HepG2 (cell line): Measurements from ENCODE around the gene METTL23. TPM values are rescaled to one million over a fixed set of nuclear protein-coding genes. Genes with fewer than 3 reads are reported as not detected.

Experiments
- ATAC-seq: fragments of 200-7000 bp; cut with Tn5 transposase; 3 replicates; pipeline ENCODE4 v1.9.1; 2020; ENCODE audit warnings: mild to moderate bottlenecking, moderate library complexity
- BruUV-seq: library from RNA; stranded (reverse); fragments of 400-500 nt; replicated peaks from 2 replicates; lab custom pipeline; 2021; lab: Mats Ljungman, UMichigan
- CTCF ChIA-PET: fragments of 300-600 bp; formaldehyde crosslinking; extraction: SDS; loops from one replicate; lab custom pipeline; 2021; ENCODE audit warnings: low total read pairs, inconsistent platforms, low intra/inter-chr PET ratio; lab: Yijun Ruan, JAX
- POLR2A ChIA-PET: fragments of 350-600 bp; sonication (Branson Sonifier 250); formaldehyde crosslinking; loops from one replicate; lab custom pipeline; 2020; ENCODE audit warnings: antibody characterized with exemption, inconsistent platforms; lab: Yijun Ruan, JAX
- DNase-seq: peaks from one replicate; pipeline ENCODE4 v3.0.0-alpha.2; 2015; ENCODE audit warnings: low spot score
- FAIRE-seq: peaks from 3 replicates; lab custom pipeline; 2011; peaks lifted over from hg19 to GRCh38; lab: Jason Lieb, UNC
- H2AFZ ChIP-seq: one replicate; pipeline ENCODE4 v1.6.1; 2011; ENCODE audit warnings: low read length, inconsistent platforms
- H3K27ac ChIP-seq: fragments of 300-600 bp; 3 replicates; pipeline ENCODE4 v1.8.0; 2011; ENCODE audit warnings: mixed run types, mild to moderate bottlenecking, mixed read lengths, low read length, inconsistent platforms; ENCODE audit not compliant: insufficient read depth; ENCODE audit errors: extremely low read length
- H3K27me3 ChIP-seq, 2 experiments: fragments of 200-600 bp in 1 of 2; 2 replicates in 1 of 2; 3 replicates in 1 of 2; pipeline versions ENCODE4 v1.6.0 to v1.8.0; 2011; ENCODE audit warnings: low read length in 2 of 2, mild to moderate bottlenecking in 2 of 2, moderate library complexity in 2 of 2, inconsistent platforms in 1 of 2; ENCODE audit not compliant: insufficient read depth in 2 of 2, control insufficient read depth in 1 of 2
- H3K36me3 ChIP-seq, 2 experiments: fragments of 200-600 bp in 1 of 2; replicated peaks in 1 of 2; 2 replicates in 1 of 2; 3 replicates in 1 of 2; pipeline versions ENCODE4 v1.5.1 to v1.8.0; 2011; ENCODE audit warnings: low read length in 2 of 2, inconsistent platforms in 1 of 2; ENCODE audit not compliant: insufficient read depth in 2 of 2, control insufficient read depth in 1 of 2
- H3K4me1 ChIP-seq: 2 replicates; pipeline ENCODE4 v1.5.1; 2012; ENCODE audit warnings: low read length, inconsistent platforms; ENCODE audit not compliant: insufficient read depth
- H3K4me2 ChIP-seq: 2 replicates; pipeline ENCODE4 v1.6.0; 2011; ENCODE audit warnings: low read depth, low read length, inconsistent platforms
- H3K4me3 ChIP-seq, 3 experiments: fragments of 200-600 bp in 1 of 3; sonication (generic), shearing (Covaris generic) in 1 of 3; replicated peaks in 1 of 3; 2 replicates each; pipeline ENCODE4 v1.5.1; 2011 to 2016; ENCODE audit warnings: low read length in 3 of 3, inconsistent platforms in 2 of 3, low read depth in 2 of 3, mild to moderate bottlenecking in 2 of 3, control low read depth in 1 of 3, mixed read lengths in 1 of 3; ENCODE audit not compliant: insufficient read depth in 1 of 3
- H3K79me2 ChIP-seq: one replicate; pipeline ENCODE4 v1.6.1; 2011; ENCODE audit warnings: low read length, inconsistent platforms; ENCODE audit not compliant: insufficient read depth
- H3K9ac ChIP-seq: 2 replicates; pipeline ENCODE4 v1.6.0; 2011; ENCODE audit warnings: mild to moderate bottlenecking, low read depth, low read length, inconsistent platforms; ENCODE audit not compliant: insufficient read depth
- H3K9me3 ChIP-seq: 2 replicates; pipeline ENCODE4 v1.5.1; 2012; ENCODE audit warnings: mild to moderate bottlenecking, low read length
- H4K20me1 ChIP-seq: 2 replicates; pipeline ENCODE4 v1.6.0; 2011; ENCODE audit warnings: inconsistent platforms, mild to moderate bottlenecking, low read length, moderate library complexity; ENCODE audit not compliant: insufficient read depth
- CBFB ChIP-seq: sonication (generic); formaldehyde crosslinking; IDR thresholded peaks from 2 replicates; pipeline ENCODE4 v1.4.0; 2020; ENCODE audit warnings: missing genetic modification reagents
- DNMT3B ChIP-seq: conservative IDR thresholded peaks from 2 replicates; pipeline ENCODE4 v1.6.1; 2016; ENCODE audit warnings: missing biosample characterization, control low read depth
- EP300 ChIP-seq, 3 experiments: sonication (generic) in 1 of 3; formaldehyde crosslinking in 1 of 3; IDR thresholded peaks; 2 replicates each; pipeline versions ENCODE4 v1.5.1 to v1.6.1; 2011 to 2020; ENCODE audit warnings: low read depth in 2 of 3, low read length in 2 of 3, borderline replicate concordance in 1 of 3, improper control_type of control experiment in 1 of 3, mild to moderate bottlenecking in 1 of 3, missing genetic modification reagents in 1 of 3, moderate library complexity in 1 of 3
- FLYWCH1 ChIP-seq: sonication (generic); formaldehyde crosslinking; IDR thresholded peaks from 2 replicates; pipeline ENCODE4 v1.8.1; 2023; ENCODE audit warnings: mild to moderate bottlenecking, missing genetic modification reagents
- FOXJ3 ChIP-seq: sonication (generic); formaldehyde crosslinking; IDR thresholded peaks from 2 replicates; pipeline ENCODE4 v1.4.0; 2020; ENCODE audit warnings: missing genetic modification reagents, mild to moderate bottlenecking, borderline replicate concordance
- MAZ ChIP-seq, 2 experiments: sonication (generic) in 1 of 2; formaldehyde crosslinking in 1 of 2; IDR thresholded peaks; 2 replicates each; pipeline versions ENCODE4 v1.5.0 to v1.6.1; 2012 to 2020; ENCODE audit warnings: low read depth in 2 of 2, mild to moderate bottlenecking in 2 of 2, borderline replicate concordance in 1 of 2, improper control_type of control experiment in 1 of 2, low read length in 1 of 2, missing genetic modification reagents in 1 of 2, moderate library complexity in 1 of 2
- MED1 ChIP-seq: sonication (generic); formaldehyde crosslinking; IDR thresholded peaks from 2 replicates; pipeline ENCODE4 v1.4.0; 2020; ENCODE audit warnings: missing genetic modification reagents
- NFYC ChIP-seq: IDR thresholded peaks from 2 replicates; pipeline ENCODE4 v1.6.1; 2016; ENCODE audit warnings: missing genetic modification reagents, missing compliant biosample characterization
- NRL ChIP-seq: sonication (generic); formaldehyde crosslinking; IDR thresholded peaks from 2 replicates; pipeline ENCODE4 v1.5.0; 2020; ENCODE audit warnings: missing genetic modification reagents, mild to moderate bottlenecking, moderate library complexity, borderline replicate concordance
- RNF2 ChIP-seq: fragments of 450-650 bp; conservative IDR thresholded peaks from 2 replicates; pipeline ENCODE4 v1.6.1; 2016; ENCODE audit warnings: low read depth
- TCF12 ChIP-seq, 2 experiments: fragments of 450-650 bp in 1 of 2; sonication (generic) in 1 of 2; formaldehyde crosslinking in 1 of 2; IDR thresholded peaks; 2 replicates each; pipeline versions ENCODE4 v1.6.1 to v1.8.0; 2017 to 2022; ENCODE audit warnings: antibody characterized with exemption in 1 of 2, mild to moderate bottlenecking in 1 of 2, missing genetic modification reagents in 1 of 2, moderate library complexity in 1 of 2
- ZBTB42 ChIP-seq: sonication (generic); formaldehyde crosslinking; IDR thresholded peaks from 2 replicates; pipeline ENCODE4 v1.5.0; 2020; ENCODE audit warnings: mild to moderate bottlenecking, missing genetic modification reagents
- ZC3H4 ChIP-seq: sonication (generic); formaldehyde crosslinking; IDR thresholded peaks from 2 replicates; pipeline ENCODE4 v1.4.0; 2020; ENCODE audit warnings: missing genetic modification reagents, borderline replicate concordance
- ZFP37 ChIP-seq: sonication (generic); formaldehyde crosslinking; IDR thresholded peaks from 2 replicates; pipeline ENCODE4 v1.4.0; 2020; ENCODE audit warnings: missing genetic modification reagents, borderline replicate concordance
- ZFX ChIP-seq: sonication (generic); formaldehyde crosslinking; IDR thresholded peaks from 2 replicates; pipeline ENCODE4 v1.4.0; 2020; ENCODE audit warnings: mild to moderate bottlenecking, low read depth, missing genetic modification reagents, moderate library complexity
- ZNF761 ChIP-seq: sonication (generic); formaldehyde crosslinking; conservative IDR thresholded peaks from 2 replicates; pipeline ENCODE4 v1.4.0; 2020; ENCODE audit warnings: mild to moderate bottlenecking, missing genetic modification reagents
- WGBS: methylation state at CpG from one replicate; pipeline ENCODE4 v1.1.6; 2017; ENCODE audit warnings: low lambda C conversion rate; 5-methylcytosine and 5-hydroxymethylcytosine counted together
- in situ Hi-C: cut with HindIII; loops from 2 replicates; pipeline ENCODE4 v1.10.0; 2017; ENCODE audit warnings: low pct_unique_long_range_greater_than_20kb; ENCODE audit not compliant: extremely low pct_ligation_motif_present
- intact Hi-C: fragments of 100-400 bp; cut with micrococcal nuclease; formaldehyde crosslinking; loops from one replicate; pipeline ENCODE4 v1.10.0; 2022; ENCODE audit not compliant: unreplicated experiment
- polyA plus RNA-seq, 8 experiments: library from polyadenylated mRNA; depleted of rRNA in 3 of 8; stranded (reverse) in 7 of 8; unstranded in 1 of 8; fragments of >200 nt; fragmentation: Illumina TruSeq in 4 of 8; extraction: Trizol in 4 of 8; gene quantifications; 2 replicates each; pipeline versions ENCODE4 v1.2.1 to v1.2.3, GENCODE V29; 2011 to 2016; ENCODE audit warnings: low read depth in 4 of 8, missing spikeins in 1 of 8, mixed read lengths in 1 of 8; ENCODE audit not compliant: insufficient read depth in 1 of 8
- total RNA-seq, 5 experiments: library from RNA; depleted of rRNA; stranded (reverse); fragments of >200 nt; fragmentation: Illumina TruSeq; extraction: Trizol; gene quantifications; 2 replicates each; pipeline ENCODE4 v1.2.3, GENCODE V29; 2016; ENCODE audit warnings: low read depth in 1 of 5

The METTL23 gene
- total and polyA plus RNA-seq, 2 of the 13 experiments (the other 11 are each of a cell fraction or from before 2014, with no cell fraction given) = 39.9 to 104 TPM

- Histone ChIP-seq H3K4me1 (peaks cover 44% of the 10 kb centered on the region), H4K20me1 (peaks cover 34% of the 10 kb centered on the region), H3K36me3 (peaks cover 11 to 40% of the 10 kb centered on the region in 2 experiments), H3K9me3 (no peaks in the 10 kb centered on the region), H3K4me3 (peak within 1 kb of the TSS; percentile 93 to 100 (median 100)), H2AFZ (no peak within 1 kb of the TSS), H3K79me2 (peaks cover 58% of the 10 kb centered on the region), H3K27ac (peak within 1 kb of the TSS; percentile 97), H3K4me2 (peak within 1 kb of the TSS; percentile 88), H3K27me3 (peaks cover 0 to 3% of the 10 kb centered on the region in 2 experiments; a peak in 1 of 5 replicates), H3K9ac (peak within 1 kb of the TSS; percentile 100)
- BruUV-seq = no TSS peak
- intact Hi-C loops = no loop called here
- POLR2A ChIA-PET = interaction anchor here (0.6 to 4.1 kb wide), 13 partner anchors 8 to 1865 kb away, joined by 3 to 71 read pairs (median 7); partner anchors contain the start of genes JMJD6, METTL23, MXRA7 and SEC14L1
- no peak for FAIRE-seq
- DNase-seq = peak; percentile 90
- in situ Hi-C loops = no loop called here
- CTCF ChIA-PET = no interaction called here
- peak; percentile 86 for ATAC-seq
- WGBS = under 1% methylated on average over 41 of the region's 57 CpGs
- no peak for TF ChIP-seq TCF12 (IDR thresholded peaks at IDR 0.05)
- TF ChIP-seq TCF12 (CRISPR knock-in tag; IDR thresholded peaks at IDR 0.05) = no peak; the same call in 1 of the 2 replicates
- 0 out of 2 replicates have a peak, but pooled peaks have one; percentile 77 for TF ChIP-seq FLYWCH1 (CRISPR knock-in tag)
- no peak for TF ChIP-seq ZBTB42 (CRISPR knock-in tag)
- TF ChIP-seq MED1 (CRISPR knock-in tag) = peak; percentile 42
- peak; percentile 51; the same call in 1 of the 2 replicates for TF ChIP-seq ZFX (CRISPR knock-in tag)
- TF ChIP-seq FOXJ3 (CRISPR knock-in tag) = no peak
- peak; percentile 45; the same call in 1 of the 2 replicates for TF ChIP-seq CBFB (CRISPR knock-in tag)
- no peak for TF ChIP-seq ZC3H4
- no peak for TF ChIP-seq DNMT3B (CRISPR knock-in tag)
- no peak for TF ChIP-seq NFYC (CRISPR knock-in tag)
- TF ChIP-seq ZNF761 (CRISPR knock-in tag) = peak; percentile 95
- TF ChIP-seq MAZ (IDR thresholded peaks at IDR 0.05; ENCODE audit: borderline replicate concordance, low read depth, low read length) = no peak; the same call in 1 of the 2 replicates
- TF ChIP-seq MAZ (CRISPR knock-in tag; IDR thresholded peaks at IDR 0.05; ENCODE audit: low read depth) = peak; percentile 84
- peak; percentile 78; the same call in 1 of the 2 replicates for TF ChIP-seq RNF2
- TF ChIP-seq NRL (CRISPR knock-in tag) = no peak
- TF ChIP-seq EP300 (IDR thresholded peaks at IDR 0.05; ENCODE audit: low read depth in 2 of 2, low read length in 2 of 2) = peak in 1 of 2 experiments; percentile 46; a peak in 2 of 4 replicates
- TF ChIP-seq EP300 (CRISPR knock-in tag; IDR thresholded peaks at IDR 0.05; ENCODE audit: borderline replicate concordance) = peak; percentile 49
- TF ChIP-seq ZFP37 = no peak
Measured at GRCh38 chr17:76737676-76738467, 11.2 kb downstream of the METTL23 start, which contains the start of gene MFSD11. Gene MFSD11, plus strand, starts transcription at chr17:76738119. Its CDS starts 234 bp downstream, at chr17:76738353.
